ENCODE measurements around the gene SLX9.

DNA sequence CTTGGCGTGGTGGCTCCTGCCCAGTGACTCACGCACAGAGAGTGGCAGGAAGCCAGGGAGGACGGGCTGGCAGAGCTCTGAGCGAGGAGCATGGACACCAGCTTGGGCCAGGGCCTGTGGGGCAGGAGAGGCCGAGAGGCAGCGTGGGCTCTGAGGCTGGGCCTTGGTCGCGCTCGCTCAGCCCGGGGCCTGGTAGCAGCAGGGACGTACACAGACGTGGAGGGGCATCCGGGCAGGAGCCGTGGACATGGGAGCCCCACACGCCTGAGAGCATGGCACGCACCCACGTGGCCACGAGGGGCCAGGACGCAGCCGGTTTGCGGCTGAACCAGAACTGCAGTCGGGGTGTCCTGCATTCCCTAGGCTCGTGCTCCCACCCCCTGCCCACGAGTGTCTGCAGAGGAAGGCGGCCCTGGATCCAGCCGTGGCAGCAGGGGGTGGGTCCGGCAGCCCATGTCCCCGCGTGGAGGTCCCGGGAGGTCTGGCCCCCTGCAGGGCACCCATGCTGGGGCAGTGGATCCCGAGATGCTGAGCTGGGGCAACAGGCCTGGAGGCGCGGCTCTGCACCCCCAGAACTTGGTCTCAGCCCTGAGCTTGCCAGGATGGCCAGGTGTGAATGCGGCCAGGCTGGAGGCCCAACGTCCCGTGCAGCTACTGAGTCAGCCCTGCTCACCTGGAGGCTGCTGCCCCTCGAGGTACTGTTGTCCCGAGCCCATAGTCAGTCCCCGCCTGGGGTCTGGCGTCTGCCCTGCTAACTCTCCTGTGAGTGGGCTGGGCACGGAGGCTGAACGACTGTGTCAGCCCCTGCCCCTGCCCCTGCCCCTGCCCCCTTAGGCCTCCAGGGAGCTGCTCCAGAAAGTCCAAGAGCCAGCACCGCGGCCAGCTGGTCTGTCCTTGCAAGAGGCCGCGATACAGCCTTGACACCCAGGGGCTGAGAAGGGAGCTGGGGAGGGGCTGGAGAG, 61.6 kb downstream of the SLX9 start:
- TF ChIP-seq, protein P1, sequence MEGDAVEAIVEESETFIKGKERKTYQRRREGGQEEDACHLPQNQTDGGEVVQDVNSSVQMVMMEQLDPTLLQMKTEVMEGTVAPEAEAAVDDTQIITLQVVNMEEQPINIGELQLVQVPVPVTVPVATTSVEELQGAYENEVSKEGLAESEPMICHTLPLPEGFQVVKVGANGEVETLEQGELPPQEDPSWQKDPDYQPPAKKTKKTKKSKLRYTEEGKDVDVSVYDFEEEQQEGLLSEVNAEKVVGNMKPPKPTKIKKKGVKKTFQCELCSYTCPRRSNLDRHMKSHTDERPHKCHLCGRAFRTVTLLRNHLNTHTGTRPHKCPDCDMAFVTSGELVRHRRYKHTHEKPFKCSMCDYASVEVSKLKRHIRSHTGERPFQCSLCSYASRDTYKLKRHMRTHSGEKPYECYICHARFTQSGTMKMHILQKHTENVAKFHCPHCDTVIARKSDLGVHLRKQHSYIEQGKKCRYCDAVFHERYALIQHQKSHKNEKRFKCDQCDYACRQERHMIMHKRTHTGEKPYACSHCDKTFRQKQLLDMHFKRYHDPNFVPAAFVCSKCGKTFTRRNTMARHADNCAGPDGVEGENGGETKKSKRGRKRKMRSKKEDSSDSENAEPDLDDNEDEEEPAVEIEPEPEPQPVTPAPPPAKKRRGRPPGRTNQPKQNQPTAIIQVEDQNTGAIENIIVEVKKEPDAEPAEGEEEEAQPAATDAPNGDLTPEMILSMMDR (IDR thresholded peaks at IDR 0.05; ENCODE audit: poor library complexity, severe bottlenecking): no peak
- TF ChIP-seq, protein P2, sequence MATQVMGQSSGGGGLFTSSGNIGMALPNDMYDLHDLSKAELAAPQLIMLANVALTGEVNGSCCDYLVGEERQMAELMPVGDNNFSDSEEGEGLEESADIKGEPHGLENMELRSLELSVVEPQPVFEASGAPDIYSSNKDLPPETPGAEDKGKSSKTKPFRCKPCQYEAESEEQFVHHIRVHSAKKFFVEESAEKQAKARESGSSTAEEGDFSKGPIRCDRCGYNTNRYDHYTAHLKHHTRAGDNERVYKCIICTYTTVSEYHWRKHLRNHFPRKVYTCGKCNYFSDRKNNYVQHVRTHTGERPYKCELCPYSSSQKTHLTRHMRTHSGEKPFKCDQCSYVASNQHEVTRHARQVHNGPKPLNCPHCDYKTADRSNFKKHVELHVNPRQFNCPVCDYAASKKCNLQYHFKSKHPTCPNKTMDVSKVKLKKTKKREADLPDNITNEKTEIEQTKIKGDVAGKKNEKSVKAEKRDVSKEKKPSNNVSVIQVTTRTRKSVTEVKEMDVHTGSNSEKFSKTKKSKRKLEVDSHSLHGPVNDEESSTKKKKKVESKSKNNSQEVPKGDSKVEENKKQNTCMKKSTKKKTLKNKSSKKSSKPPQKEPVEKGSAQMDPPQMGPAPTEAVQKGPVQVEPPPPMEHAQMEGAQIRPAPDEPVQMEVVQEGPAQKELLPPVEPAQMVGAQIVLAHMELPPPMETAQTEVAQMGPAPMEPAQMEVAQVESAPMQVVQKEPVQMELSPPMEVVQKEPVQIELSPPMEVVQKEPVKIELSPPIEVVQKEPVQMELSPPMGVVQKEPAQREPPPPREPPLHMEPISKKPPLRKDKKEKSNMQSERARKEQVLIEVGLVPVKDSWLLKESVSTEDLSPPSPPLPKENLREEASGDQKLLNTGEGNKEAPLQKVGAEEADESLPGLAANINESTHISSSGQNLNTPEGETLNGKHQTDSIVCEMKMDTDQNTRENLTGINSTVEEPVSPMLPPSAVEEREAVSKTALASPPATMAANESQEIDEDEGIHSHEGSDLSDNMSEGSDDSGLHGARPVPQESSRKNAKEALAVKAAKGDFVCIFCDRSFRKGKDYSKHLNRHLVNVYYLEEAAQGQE (IDR thresholded peaks at IDR 0.05; ENCODE audit: borderline replicate concordance): no peak
- no peak for TF ChIP-seq TAF1 (IDR thresholded peaks at IDR 0.05; ENCODE audit: low read depth)
